Measurements from ENCODE around the gene SERPINI1.

The SERPINI1 gene

DNA sequence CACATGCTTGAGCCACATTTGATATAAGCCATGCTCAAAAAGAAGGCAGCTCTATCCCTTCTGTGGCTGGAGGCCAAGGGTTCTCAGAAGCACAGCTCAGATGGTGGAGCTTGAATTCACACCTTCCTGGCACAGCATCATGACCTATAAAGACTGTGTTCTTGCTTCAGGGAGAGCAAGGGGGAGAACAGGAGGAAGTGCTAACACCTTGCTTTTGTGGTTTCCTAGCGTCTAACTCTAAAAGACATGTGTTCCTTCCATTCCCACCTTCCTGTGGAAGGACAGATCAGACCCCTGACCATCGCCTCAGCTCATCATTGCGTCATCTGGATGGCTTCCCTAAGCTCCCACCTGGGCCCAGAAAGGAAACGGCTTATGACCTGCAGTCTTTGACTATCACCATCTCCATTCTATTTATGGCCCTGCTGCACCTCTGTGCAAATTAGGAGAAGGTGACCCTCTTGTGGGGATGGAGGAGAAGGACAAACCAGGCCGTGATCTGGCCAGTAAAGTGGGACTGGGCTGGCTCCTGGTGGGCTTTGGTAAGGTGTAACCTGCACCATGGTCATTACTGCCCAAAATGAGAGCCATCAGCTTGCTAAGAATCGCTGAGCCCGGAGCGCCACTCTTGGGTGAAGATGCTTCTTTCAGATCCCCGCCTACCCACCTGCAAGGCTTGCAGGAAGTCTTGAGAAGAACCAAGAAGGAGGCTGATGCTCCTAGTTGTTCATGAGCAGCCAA lies 128.5 kb downstream of the SERPINI1 start:
- ATAC-seq = no peak

DNA sequence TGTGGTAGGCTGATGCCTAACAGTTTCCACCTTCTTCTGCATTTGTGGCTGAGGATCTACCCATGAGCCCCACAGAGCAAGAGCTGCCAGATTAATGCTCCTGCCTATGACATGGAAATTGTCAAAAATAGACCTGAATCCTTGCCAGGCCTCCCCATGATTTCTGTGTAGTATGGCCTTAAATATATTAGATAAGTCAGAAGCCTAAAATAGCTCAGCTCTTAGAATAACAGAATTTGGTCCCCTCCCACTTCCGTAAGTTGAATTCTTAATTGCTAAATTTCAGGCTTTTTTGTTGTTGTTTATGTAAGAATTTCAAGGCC lies 129.0 kb downstream of the SERPINI1 start:
- TF ChIP-seq ZFP3 (CRISPR knock-in tag; IDR thresholded peaks at IDR 0.05) (no peak), ARNTL (CRISPR knock-in tag; IDR thresholded peaks at IDR 0.05; ENCODE audit: borderline replicate concordance, low read depth) (no peak), TOX (CRISPR knock-in tag; IDR thresholded peaks at IDR 0.05; ENCODE audit: borderline replicate concordance) (no peak), RARB (CRISPR knock-in tag; IDR thresholded peaks at IDR 0.05) (no peak), PPARA (CRISPR knock-in tag; IDR thresholded peaks at IDR 0.05; ENCODE audit: borderline replicate concordance) (no peak), ZC3H10 (CRISPR knock-in tag; IDR thresholded peaks at IDR 0.05) (no peak), ZNF8 (CRISPR knock-in tag; IDR thresholded peaks at IDR 0.05) (no peak), BACH2 (CRISPR knock-in tag; IDR thresholded peaks at IDR 0.05; ENCODE audit: borderline replicate concordance) (no peak), OSR1 (CRISPR knock-in tag; IDR thresholded peaks at IDR 0.05) (no peak), CSDC2 (CRISPR knock-in tag; IDR thresholded peaks at IDR 0.05) (no peak), ZNF70 (CRISPR knock-in tag; IDR thresholded peaks at IDR 0.05) (no peak), SNAI2 (CRISPR knock-in tag; IDR thresholded peaks at IDR 0.05) (no peak), TCF4 (CRISPR knock-in tag; IDR thresholded peaks at IDR 0.05; ENCODE audit: borderline replicate concordance) (no peak), ZFP30 (CRISPR knock-in tag; IDR thresholded peaks at IDR 0.05) (no peak), ZNF565 (CRISPR knock-in tag; conservative IDR thresholded peaks at IDR 0.05; ENCODE audit: low read depth) (no peak), ESRRG (CRISPR knock-in tag; IDR thresholded peaks at IDR 0.05) (no peak)
- TF ChIP-seq, protein P1, sequence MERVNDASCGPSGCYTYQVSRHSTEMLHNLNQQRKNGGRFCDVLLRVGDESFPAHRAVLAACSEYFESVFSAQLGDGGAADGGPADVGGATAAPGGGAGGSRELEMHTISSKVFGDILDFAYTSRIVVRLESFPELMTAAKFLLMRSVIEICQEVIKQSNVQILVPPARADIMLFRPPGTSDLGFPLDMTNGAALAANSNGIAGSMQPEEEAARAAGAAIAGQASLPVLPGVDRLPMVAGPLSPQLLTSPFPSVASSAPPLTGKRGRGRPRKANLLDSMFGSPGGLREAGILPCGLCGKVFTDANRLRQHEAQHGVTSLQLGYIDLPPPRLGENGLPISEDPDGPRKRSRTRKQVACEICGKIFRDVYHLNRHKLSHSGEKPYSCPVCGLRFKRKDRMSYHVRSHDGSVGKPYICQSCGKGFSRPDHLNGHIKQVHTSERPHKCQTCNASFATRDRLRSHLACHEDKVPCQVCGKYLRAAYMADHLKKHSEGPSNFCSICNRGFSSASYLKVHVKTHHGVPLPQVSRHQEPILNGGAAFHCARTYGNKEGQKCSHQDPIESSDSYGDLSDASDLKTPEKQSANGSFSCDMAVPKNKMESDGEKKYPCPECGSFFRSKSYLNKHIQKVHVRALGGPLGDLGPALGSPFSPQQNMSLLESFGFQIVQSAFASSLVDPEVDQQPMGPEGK (CRISPR knock-in tag; IDR thresholded peaks at IDR 0.05; ENCODE audit: borderline replicate concordance) = no peak
- TF ChIP-seq, protein P2, sequence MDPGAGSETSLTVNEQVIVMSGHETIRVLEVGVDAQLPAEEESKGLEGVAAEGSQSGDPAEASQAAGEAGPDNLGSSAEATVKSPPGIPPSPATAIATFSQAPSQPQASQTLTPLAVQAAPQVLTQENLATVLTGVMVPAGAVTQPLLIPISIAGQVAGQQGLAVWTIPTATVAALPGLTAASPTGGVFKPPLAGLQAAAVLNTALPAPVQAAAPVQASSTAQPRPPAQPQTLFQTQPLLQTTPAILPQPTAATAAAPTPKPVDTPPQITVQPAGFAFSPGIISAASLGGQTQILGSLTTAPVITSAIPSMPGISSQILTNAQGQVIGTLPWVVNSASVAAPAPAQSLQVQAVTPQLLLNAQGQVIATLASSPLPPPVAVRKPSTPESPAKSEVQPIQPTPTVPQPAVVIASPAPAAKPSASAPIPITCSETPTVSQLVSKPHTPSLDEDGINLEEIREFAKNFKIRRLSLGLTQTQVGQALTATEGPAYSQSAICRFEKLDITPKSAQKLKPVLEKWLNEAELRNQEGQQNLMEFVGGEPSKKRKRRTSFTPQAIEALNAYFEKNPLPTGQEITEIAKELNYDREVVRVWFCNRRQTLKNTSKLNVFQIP (CRISPR knock-in tag; IDR thresholded peaks at IDR 0.05; ENCODE audit: borderline replicate concordance, low read depth) = no peak
- TF ChIP-seq, protein P3, sequence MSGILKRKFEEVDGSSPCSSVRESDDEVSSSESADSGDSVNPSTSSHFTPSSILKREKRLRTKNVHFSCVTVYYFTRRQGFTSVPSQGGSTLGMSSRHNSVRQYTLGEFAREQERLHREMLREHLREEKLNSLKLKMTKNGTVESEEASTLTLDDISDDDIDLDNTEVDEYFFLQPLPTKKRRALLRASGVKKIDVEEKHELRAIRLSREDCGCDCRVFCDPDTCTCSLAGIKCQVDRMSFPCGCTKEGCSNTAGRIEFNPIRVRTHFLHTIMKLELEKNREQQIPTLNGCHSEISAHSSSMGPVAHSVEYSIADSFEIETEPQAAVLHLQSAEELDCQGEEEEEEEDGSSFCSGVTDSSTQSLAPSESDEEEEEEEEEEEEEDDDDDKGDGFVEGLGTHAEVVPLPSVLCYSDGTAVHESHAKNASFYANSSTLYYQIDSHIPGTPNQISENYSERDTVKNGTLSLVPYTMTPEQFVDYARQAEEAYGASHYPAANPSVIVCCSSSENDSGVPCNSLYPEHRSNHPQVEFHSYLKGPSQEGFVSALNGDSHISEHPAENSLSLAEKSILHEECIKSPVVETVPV (CRISPR knock-in tag; IDR thresholded peaks at IDR 0.05) = no peak
- TF ChIP-seq, protein P4, sequence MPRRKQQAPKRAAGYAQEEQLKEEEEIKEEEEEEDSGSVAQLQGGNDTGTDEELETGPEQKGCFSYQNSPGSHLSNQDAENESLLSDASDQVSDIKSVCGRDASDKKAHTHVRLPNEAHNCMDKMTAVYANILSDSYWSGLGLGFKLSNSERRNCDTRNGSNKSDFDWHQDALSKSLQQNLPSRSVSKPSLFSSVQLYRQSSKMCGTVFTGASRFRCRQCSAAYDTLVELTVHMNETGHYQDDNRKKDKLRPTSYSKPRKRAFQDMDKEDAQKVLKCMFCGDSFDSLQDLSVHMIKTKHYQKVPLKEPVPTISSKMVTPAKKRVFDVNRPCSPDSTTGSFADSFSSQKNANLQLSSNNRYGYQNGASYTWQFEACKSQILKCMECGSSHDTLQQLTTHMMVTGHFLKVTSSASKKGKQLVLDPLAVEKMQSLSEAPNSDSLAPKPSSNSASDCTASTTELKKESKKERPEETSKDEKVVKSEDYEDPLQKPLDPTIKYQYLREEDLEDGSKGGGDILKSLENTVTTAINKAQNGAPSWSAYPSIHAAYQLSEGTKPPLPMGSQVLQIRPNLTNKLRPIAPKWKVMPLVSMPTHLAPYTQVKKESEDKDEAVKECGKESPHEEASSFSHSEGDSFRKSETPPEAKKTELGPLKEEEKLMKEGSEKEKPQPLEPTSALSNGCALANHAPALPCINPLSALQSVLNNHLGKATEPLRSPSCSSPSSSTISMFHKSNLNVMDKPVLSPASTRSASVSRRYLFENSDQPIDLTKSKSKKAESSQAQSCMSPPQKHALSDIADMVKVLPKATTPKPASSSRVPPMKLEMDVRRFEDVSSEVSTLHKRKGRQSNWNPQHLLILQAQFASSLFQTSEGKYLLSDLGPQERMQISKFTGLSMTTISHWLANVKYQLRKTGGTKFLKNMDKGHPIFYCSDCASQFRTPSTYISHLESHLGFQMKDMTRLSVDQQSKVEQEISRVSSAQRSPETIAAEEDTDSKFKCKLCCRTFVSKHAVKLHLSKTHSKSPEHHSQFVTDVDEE (CRISPR knock-in tag; IDR thresholded peaks at IDR 0.05) = no peak
- no peak for ATAC-seq

More for the DNA sequence above, 128.5 kb downstream of the SERPINI1 start:
- TF ChIP-seq, protein P3 (CRISPR knock-in tag; IDR thresholded peaks at IDR 0.05) = no peak

DNA sequence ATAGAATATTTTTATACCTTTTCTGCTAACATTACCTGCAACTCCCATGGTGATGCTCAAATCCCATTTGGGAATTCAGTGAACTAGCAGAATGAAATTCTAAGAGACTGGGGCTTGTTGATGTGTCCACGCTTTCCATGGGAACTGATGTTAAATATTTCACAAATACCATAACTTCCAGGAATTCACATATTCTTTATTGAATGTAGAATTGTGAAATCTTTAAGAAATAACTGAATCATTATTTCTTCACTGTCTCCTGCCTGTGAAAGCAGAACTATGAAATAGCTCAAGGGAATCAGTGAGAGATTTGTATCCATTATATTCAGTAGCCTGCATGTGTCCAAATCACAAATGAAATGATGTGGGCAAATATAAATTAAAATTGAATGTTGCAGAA lies 130.8 kb downstream of the SERPINI1 start:
- no peak for ATAC-seq
- TF ChIP-seq ZFP30 (CRISPR knock-in tag; IDR thresholded peaks at IDR 0.05) (no peak), ESRRG (CRISPR knock-in tag; IDR thresholded peaks at IDR 0.05) (no peak), ZFP3 (CRISPR knock-in tag; IDR thresholded peaks at IDR 0.05) (no peak), ISL1 (CRISPR knock-in tag; IDR thresholded peaks at IDR 0.05) (no peak), TCF4 (CRISPR knock-in tag; IDR thresholded peaks at IDR 0.05; ENCODE audit: borderline replicate concordance) (no peak), ARNTL (CRISPR knock-in tag; IDR thresholded peaks at IDR 0.05; ENCODE audit: borderline replicate concordance, low read depth) (no peak), ZNF565 (CRISPR knock-in tag; conservative IDR thresholded peaks at IDR 0.05; ENCODE audit: low read depth) (no peak), TOX (CRISPR knock-in tag; IDR thresholded peaks at IDR 0.05; ENCODE audit: borderline replicate concordance) (no peak), ZC3H10 (CRISPR knock-in tag; IDR thresholded peaks at IDR 0.05) (no peak), ZNF70 (CRISPR knock-in tag; IDR thresholded peaks at IDR 0.05) (no peak), ZNF8 (CRISPR knock-in tag; IDR thresholded peaks at IDR 0.05) (no peak)
- TF ChIP-seq, protein P4 (CRISPR knock-in tag; IDR thresholded peaks at IDR 0.05) = no peak
- TF ChIP-seq, protein P1 (CRISPR knock-in tag; IDR thresholded peaks at IDR 0.05; ENCODE audit: borderline replicate concordance) = no peak

All from SK-N-SH treated with all-trans-retinoic acid at 6 μM for 48 hours (cell line).